Activated naive CD8-positive, alpha-beta T cell treated with anti-CD3 and anti-CD28 coated beads, Interleukin-2, amount 50 U/mL, for 16 hours (primary cell): ENCODE data around the gene ATF7.

Experiments
- DNase-seq: peaks from one replicate; pipeline ENCODE4 v3.0.0-alpha.2; 2020; ENCODE audit warnings: low read depth, low spot score

Gene ATF7

DNA sequence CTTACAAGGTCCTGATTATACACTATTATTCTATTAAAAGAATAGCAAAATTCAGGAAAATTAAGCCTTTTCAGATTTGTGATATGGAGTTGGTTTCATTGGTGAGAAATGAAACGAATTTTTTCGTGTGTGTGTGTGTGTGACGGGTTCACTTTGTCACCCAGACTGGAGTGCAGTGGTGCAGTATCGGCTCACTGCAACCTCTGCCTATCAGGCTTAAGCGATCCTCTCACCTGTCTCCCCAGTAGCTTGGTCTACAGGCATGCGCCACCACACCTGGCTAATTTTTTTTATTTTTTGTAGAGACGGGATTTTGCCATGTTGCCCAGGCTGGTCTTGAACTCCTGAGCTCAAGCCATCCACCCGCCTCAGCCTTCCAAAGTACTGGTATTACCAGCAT is 164.6 kb downstream of the ATF7 start:
- DNase-seq, result no peak

DNA sequence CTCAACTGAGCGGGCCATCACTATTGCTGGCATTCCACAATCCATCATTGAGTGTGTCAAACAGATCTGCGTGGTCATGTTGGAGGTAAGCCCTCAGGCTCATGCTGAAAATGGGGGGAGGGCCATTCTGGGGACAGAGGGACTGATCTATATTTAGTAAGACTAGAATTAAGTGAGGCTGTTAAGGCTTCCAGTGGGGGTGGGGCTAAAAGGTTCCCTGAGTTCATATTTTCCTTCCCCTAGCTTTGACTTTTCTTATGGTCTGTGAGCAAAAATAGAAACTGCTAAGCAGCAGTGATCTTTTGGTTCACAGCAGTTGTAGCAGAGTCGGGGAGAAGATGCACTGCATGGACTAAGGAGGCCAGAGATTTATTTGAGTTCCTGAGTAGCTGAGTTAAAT is 165.1 kb downstream of the ATF7 start:
- no peak for DNase-seq

DNA sequence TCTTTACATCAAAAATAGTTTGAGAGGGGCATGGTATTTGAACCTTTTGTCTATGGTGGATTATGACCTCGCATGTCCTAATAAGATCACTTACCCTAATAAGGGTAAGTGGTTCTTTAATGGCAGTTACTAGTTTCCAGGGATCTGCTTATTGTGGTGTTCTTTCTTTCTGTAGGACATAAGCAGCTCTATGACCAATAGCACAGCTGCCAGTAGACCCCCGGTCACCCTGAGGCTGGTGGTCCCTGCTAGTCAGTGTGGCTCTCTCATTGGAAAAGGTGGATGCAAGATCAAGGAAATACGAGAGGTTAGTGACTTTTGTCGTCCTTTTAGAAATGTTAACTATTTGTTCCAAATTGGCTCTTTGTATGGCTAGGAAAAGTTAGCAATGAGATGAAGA is 167.1 kb downstream of the ATF7 start:
- DNase-seq, result no peak
